ENCODE data around the gene DGCR6L.
"Not testable (repeated sequence)": the region's sequence is repeated elsewhere in the genome, so short reads cannot be mapped to it uniquely, and the experiment has no call there.

The DGCR6L gene

GRCh38 chr22:20272174-20272573 is 47.7 kb downstream of the DGCR6L start:
- H3K79me2 ChIP-seq = no peaks in the 10 kb centered on the region
- no peak overlapping the region for H2AFZ ChIP-seq
- H3K4me1 ChIP-seq = no peaks in the 10 kb centered on the region
- TF ChIP-seq CTCF (IDR thresholded peaks at IDR 0.05) = no peak
- H3K9ac ChIP-seq = no peak overlapping the region
- no peak overlapping the region for H3K4me2 ChIP-seq (ENCODE audit: low read length)
- no peaks in the 10 kb centered on the region for H3K36me3 ChIP-seq (ENCODE audit: control insufficient read depth, insufficient read depth, low read length)
- H3K27me3 ChIP-seq (ENCODE audit: control insufficient read depth, insufficient read depth, low read length) = no peaks in the 10 kb centered on the region
- no peak overlapping the region for H3K27ac ChIP-seq
- no peak overlapping the region for H3K4me3 ChIP-seq (ENCODE audit: low read depth, low read length)
- no peaks in the 10 kb centered on the region for H3K9me3 ChIP-seq (ENCODE audit: control insufficient read depth, low read length)

GRCh38 chr22:20271114-20271994 is 48.5 kb downstream of the DGCR6L start:
- no peak overlapping the region for H3K4me2 ChIP-seq (ENCODE audit: low read length)
- no peaks in the 10 kb centered on the region for H3K36me3 ChIP-seq (ENCODE audit: control insufficient read depth, insufficient read depth, low read length)

GRCh38 chr22:20270190-20271113 is 49.4 kb downstream of the DGCR6L start:
- not testable (repeated sequence) for H2AFZ ChIP-seq

More at GRCh38 chr22:20271114-20271994, 48.5 kb downstream of the DGCR6L start:
- no peaks in the 10 kb centered on the region for H3K4me1 ChIP-seq
- no peaks in the 10 kb centered on the region for H3K79me2 ChIP-seq
- no peaks in the 10 kb centered on the region for H3K9me3 ChIP-seq (ENCODE audit: control insufficient read depth, low read length)
- no peak overlapping the region for H3K27ac ChIP-seq
- H3K4me3 ChIP-seq (ENCODE audit: low read depth, low read length) = no peak overlapping the region
- TF ChIP-seq CTCF (IDR thresholded peaks at IDR 0.05) = no peak
- H3K9ac ChIP-seq = no peak overlapping the region
- H3K27me3 ChIP-seq (ENCODE audit: control insufficient read depth, insufficient read depth, low read length) = no peaks in the 10 kb centered on the region
- no peak overlapping the region for H2AFZ ChIP-seq

GRCh38 chr22:20269673-20270072 is 50.2 kb downstream of the DGCR6L start:
- H3K4me2 ChIP-seq (ENCODE audit: low read length); H3K27ac ChIP-seq; H3K9ac ChIP-seq; H3K9me3 ChIP-seq (ENCODE audit: control insufficient read depth, low read length); H3K27me3 ChIP-seq (ENCODE audit: control insufficient read depth, insufficient read depth, low read length); H3K4me1 ChIP-seq; H3K4me3 ChIP-seq (ENCODE audit: low read depth, low read length); H3K79me2 ChIP-seq; H3K36me3 ChIP-seq (ENCODE audit: control insufficient read depth, insufficient read depth, low read length); H2AFZ ChIP-seq: not testable (repeated sequence)

More at GRCh38 chr22:20270190-20271113, 49.4 kb downstream of the DGCR6L start:
- not testable (repeated sequence) for H3K27me3 ChIP-seq (ENCODE audit: control insufficient read depth, insufficient read depth, low read length); H3K9me3 ChIP-seq (ENCODE audit: control insufficient read depth, low read length); H3K9ac ChIP-seq; H3K79me2 ChIP-seq; H3K4me2 ChIP-seq (ENCODE audit: low read length); H3K4me1 ChIP-seq; H3K27ac ChIP-seq; H3K4me3 ChIP-seq (ENCODE audit: low read depth, low read length); H3K36me3 ChIP-seq (ENCODE audit: control insufficient read depth, insufficient read depth, low read length)

GRCh38 chr22:20269201-20269600 is 50.7 kb downstream of the DGCR6L start:
- H3K9ac ChIP-seq; H3K4me1 ChIP-seq; H3K27me3 ChIP-seq (ENCODE audit: control insufficient read depth, insufficient read depth, low read length); H2AFZ ChIP-seq; H3K9me3 ChIP-seq (ENCODE audit: control insufficient read depth, low read length); H3K4me3 ChIP-seq (ENCODE audit: low read depth, low read length); H3K4me2 ChIP-seq (ENCODE audit: low read length); H3K79me2 ChIP-seq; H3K27ac ChIP-seq; H3K36me3 ChIP-seq (ENCODE audit: control insufficient read depth, insufficient read depth, low read length): not testable (repeated sequence)
